Measurements from ENCODE around the gene KLK3. TPM values are rescaled to one million over a fixed set of nuclear protein-coding genes. Genes with fewer than 3 reads are reported as not detected.

KLK3 gene
- total and polyA plus RNA-seq, 2 experiments from 2014 or later, result 0.19 TPM; not detected in 1

GRCh38 chr19:50835785-50836542 lies 18.8 kb upstream of the KLK3 start:
- Histone ChIP-seq H4K20me1 (replicated peaks; ENCODE audit: insufficient read depth) (no peaks in the 10 kb centered on the region), H3K27ac (ENCODE audit: low read depth) (no peak overlapping the region), H3K9me2 (ENCODE audit: insufficient read depth) (0 out of 2 replicates have a peak, but pooled peaks cover 2% of the 10 kb centered on the region), H3K36me3 (ENCODE audit: insufficient read depth) (no peaks in the 10 kb centered on the region), H3K4me1 (ENCODE audit: insufficient read depth) (peaks cover 9% of the 10 kb centered on the region), H3K4me3 (peak overlapping the region; percentile 80), H3K79me2 (replicated peaks; ENCODE audit: insufficient read depth) (no peaks in the 10 kb centered on the region), H2AFZ (peak overlapping the region; percentile 95), H3K4me2 (peak overlapping the region; percentile 85), H3K27me3 (ENCODE audit: insufficient read depth) (peaks cover 28% of the 10 kb centered on the region), H3F3A (replicated peaks; ENCODE audit: low read depth) (0 out of 2 replicates have a peak, but pooled peaks cover 3% of the 10 kb centered on the region)
- no peaks in the 10 kb centered on the region; the same call in 2 of the 3 replicates for H3K36me3 Mint-ChIP-seq (ENCODE audit: low read depth)
- peak overlapping the region; percentile 40 for H3K27ac Mint-ChIP-seq
- TF ChIP-seq STAT1 (IDR thresholded peaks at IDR 0.05; ENCODE audit: unreplicated experiment), result no peak
- TF ChIP-seq CREB1 (CRISPR knock-in tag; IDR thresholded peaks at IDR 0.05; ENCODE audit: low read depth), result peak; percentile 81
- TF ChIP-seq CTCF (conservative IDR thresholded peaks at IDR 0.05; ENCODE audit: low read depth in 2 of 2), result peak; percentile 28 to 40
- TF ChIP-seq REST (IDR thresholded peaks at IDR 0.05; ENCODE audit: unreplicated experiment), result no peak
- peak; percentile 93 for TF ChIP-seq POLR2AphosphoS5 (IDR thresholded peaks at IDR 0.05; ENCODE audit: low read depth)
- no peak for TF ChIP-seq JUNB (IDR thresholded peaks at IDR 0.05; ENCODE audit: unreplicated experiment)
- no peak for TF ChIP-seq ZNF114 (CRISPR knock-in tag; IDR thresholded peaks at IDR 0.05)
- no peak for TF ChIP-seq EZH2 (IDR thresholded peaks at IDR 0.05; ENCODE audit: low read depth, unreplicated experiment)
- no peak for TF ChIP-seq ETS1 (IDR thresholded peaks at IDR 0.05)
- no peak for TF ChIP-seq NANOG (IDR thresholded peaks at IDR 0.05; ENCODE audit: borderline replicate concordance)
- TF ChIP-seq ZNF331 (CRISPR knock-in tag; IDR thresholded peaks at IDR 0.05; ENCODE audit: low read depth), result no peak
- DNase-seq (ENCODE audit: low spot score) (peak; percentile 83), ATAC-seq (peak; percentile 89)
- peaks cover 7% of the 10 kb centered on the region; the same call in 2 of the 3 replicates for H3K4me1 Mint-ChIP-seq
- H3K4me3 Mint-ChIP-seq, result peak overlapping the region; percentile 84
- H3K27me3 Mint-ChIP-seq (ENCODE audit: insufficient read depth, low read depth, poor library complexity), result peaks cover 33% of the 10 kb centered on the region
- peaks cover 6% of the 10 kb centered on the region; the same call in 1 of the 3 replicates for H3K9me3 Mint-ChIP-seq

Measured in GM23338 (cell line).